ENCODE results near the gene RAB11FIP3.
"Not testable (repeated sequence)": the region's sequence is repeated elsewhere in the genome, so short reads cannot be mapped to it uniquely, and the experiment has no call there.

RAB11FIP3 gene

GRCh38 chr16:468068-468821 is 42.8 kb downstream of the RAB11FIP3 start:
- no peak for DNase-seq

DNA sequence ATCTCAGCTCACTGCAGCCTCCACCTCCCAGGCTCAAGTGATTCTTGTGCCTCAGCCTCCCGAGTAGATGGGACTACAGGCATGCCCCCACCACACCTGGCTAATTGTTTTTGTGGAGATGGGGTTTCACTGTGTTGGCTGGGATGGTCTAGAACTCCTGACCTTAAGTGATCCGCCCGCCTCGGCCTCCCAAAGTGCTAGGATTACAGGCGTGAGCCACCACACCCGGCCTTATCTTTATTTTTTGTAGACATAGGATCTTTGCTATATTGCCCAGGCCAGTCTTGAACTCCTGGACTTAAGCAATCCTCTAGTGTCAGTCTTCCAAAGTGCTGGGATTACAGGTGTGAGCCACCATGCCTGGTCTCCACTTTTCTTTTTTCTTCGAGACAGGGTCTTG is 44.0 kb downstream of the RAB11FIP3 start:
- DNase-seq = not testable (repeated sequence)

DNA sequence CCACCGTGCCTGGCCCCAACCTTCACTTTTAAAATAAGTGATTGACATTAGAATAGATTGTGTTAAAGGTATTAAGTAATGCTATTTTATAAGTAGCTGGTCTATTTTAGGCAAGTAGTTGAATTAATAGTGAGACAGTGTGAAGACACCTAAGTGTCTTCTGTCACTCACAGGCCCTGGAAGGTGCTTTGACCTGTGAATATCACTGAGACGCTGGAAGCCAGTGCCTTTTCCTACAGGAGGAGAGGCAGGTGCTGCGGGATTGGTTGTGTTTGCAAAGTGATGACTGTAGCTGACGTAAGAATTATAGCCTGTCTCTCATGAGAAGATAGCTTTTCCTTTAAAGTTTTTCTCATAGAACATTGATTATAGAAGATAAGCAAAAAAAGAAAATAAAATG is 45.0 kb downstream of the RAB11FIP3 start:
- no peak for DNase-seq

GRCh38 chr16:471353-472198 is 46.1 kb downstream of the RAB11FIP3 start:
- DNase-seq = no peak

- no peak for DNase-seq
Measured at GRCh38 chr16:472199-472504, 46.7 kb downstream of the RAB11FIP3 start.

- no peak for DNase-seq
Measured at GRCh38 chr16:473046-474043, 47.9 kb downstream of the RAB11FIP3 start.

DNA sequence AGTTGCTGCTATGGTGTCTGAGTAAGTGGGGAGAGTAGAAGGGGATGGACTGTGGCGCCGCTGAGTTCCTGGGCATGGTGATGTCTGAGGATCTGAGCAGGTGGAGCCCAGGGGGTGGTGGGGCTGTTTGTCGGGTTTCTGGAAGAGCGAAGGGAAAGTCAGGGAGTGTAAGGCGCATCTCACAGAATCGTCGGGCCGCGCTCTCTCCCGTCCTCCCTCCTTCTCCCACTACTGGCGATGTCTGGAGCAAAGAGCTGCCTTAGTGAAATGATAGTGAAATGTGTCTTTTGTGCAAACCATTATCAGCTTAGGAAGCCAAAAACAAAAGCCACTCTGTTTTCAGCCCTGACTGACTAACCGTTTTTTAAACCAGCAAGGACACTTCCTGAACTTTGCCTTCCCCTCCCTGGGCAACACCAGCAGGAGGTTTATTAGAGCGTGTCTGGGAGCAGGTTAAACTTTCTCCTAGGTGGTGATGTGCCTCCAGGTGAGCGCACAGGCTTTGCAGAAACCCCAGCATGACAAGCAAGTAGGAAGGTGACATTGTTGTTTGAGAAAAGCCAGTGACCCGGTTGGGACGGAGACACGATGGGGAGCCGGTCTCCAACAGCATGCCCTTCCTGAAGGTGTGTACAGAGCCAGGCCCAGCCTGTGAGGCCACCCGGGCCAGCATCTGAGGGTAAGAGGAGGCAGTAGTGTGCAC is 49.1 kb downstream of the RAB11FIP3 start:
- no peak for DNase-seq

- no peak for DNase-seq
Measured at GRCh38 chr16:476039-476438, 50.6 kb downstream of the RAB11FIP3 start.

GRCh38 chr16:477301-478157 is 52.1 kb downstream of the RAB11FIP3 start:
- no peak for DNase-seq

DNA sequence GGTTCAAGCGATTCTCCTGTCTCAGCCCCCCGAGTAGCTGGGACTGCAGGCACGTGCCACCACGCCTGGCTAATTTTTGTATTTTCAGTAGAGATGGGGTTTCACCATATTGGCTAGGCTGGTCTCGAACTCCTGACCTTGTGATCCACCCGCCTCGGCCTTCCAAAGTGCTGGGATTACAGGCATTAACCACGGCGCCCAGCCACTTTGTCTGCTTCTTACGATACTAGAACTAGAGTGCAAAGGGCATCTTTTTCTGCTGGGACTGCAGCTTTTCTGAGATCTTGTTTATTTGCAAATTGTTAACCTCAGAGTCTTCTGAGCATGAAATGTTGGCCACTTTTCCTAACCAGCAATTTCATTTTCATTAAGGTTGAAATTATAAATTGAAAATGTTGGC is 52.8 kb downstream of the RAB11FIP3 start:
- DNase-seq = not testable (repeated sequence)

DNA sequence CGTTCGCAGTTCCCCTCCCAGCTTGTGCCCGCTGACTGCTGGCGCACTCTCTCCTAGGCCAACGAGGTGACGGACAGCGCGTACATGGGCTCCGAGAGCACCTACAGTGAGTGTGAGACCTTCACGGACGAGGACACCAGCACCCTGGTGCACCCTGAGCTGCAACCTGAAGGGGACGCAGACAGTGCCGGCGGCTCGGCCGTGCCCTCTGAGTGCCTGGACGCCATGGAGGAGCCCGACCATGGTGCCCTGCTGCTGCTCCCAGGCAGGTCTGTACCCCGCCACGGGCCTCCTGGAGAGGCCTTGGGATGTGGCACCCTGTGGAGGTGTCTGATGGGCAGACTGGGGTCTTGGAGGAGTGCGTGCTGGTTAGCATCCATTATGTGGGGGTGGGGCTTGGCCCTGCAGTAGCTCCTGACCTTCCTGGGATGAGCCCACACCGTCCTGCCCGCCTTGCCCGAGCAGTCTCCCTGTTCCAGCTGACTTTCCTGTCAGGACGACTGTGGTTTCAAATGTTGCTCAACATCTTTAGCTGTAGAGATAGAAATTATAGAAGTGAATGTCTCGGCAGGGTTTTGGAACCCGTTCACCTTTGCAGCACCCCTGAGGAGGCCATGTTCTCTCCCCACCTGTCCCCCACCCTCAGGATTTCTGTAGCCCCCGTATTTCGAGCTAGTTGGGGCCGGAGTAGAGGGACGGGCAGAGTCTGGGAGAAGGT is 57.2 kb downstream of the RAB11FIP3 start:
- DNase-seq = no peak

DNA sequence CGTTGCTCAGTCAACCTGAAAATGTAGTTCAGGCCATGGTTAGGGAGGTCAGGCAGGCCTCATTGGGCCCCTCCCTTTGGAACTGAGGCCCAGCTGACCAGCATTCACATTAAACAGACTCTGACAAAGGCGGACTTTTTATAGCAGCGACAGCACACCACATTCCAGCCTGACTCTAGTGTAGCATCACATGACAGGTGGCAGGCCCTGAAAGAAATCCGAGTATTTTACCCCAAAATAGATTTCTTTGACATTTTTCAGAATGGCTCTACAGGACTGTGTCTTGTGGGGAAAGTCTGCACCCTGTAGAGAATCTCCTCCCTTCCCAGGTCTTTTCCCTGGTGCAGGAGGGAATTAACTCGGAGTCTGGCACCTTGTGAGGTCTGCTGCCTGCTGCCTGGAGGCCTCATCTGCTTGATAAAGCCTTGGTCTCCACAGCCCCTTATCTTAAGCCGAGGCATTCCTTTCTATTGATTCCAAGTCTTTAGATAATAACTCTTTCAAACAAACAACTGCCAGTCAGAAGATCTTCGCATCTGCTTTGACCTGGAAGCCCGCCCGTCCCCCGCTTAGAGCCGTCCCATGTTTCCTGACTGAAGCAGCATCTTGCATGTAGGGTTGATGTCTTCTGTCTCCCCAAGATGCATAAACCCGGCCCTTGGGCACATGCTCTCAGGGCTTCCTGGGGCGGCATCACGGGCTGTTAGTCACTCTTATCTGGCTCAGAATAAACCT is 58.1 kb downstream of the RAB11FIP3 start:
- no peak for DNase-seq

GRCh38 chr16:489606-490005 is 64.2 kb downstream of the RAB11FIP3 start:
- no peak for DNase-seq

- DNase-seq = no peak
Measured at GRCh38 chr16:490768-491167, 65.3 kb downstream of the RAB11FIP3 start.

DNA sequence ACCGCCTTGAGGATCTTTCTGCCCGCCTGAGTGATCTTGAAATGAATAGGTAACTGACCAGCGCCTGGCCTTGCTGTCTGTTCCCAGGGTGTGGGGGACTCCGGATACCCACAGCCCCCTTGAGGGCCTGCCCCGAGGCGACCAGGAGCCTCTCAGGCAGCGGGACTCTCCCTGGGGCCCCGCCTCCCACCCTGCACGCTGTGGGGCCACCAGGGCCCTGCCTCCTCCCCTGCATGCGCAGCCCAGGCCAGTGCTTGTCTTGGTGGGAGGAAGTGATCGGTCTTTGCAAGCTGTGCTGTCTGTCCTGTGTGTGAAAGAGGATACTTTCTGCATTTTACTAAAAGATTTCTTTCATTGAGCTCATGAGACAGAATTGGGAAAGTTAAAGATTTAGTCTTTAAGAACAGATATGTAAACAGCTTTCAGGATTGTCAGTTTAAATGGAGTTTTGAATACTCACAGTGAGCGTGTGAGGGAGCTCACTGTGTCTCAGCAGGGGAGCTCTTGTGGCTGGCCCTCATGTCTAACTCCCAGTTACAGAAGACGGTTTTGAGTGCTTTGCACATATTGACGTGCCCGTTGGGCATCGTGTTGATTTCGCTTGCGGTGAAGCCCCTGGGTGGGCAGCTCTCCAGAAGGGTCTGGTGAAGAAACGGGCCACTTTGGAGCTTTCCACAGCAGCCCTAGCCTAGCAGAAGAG is 65.9 kb downstream of the RAB11FIP3 start:
- no peak for DNase-seq

GRCh38 chr16:492211-492875 is 66.9 kb downstream of the RAB11FIP3 start:
- no peak for DNase-seq

GRCh38 chr16:494676-495075 is 69.2 kb downstream of the RAB11FIP3 start:
- DNase-seq = not testable (repeated sequence)

GRCh38 chr16:495127-495748 is 69.8 kb downstream of the RAB11FIP3 start:
- no peak for DNase-seq
